Body of pancreas (tissue), 4 donors: ENCODE results near the gene RSL1D1.

Experiments
- POLR2A ChIP-seq, 3 donors: fragments of 450-650 bp; IDR thresholded peaks; one replicate each; pipeline ENCODE4 v1.6.1; 2016; ENCODE audit warnings: antibody characterized with exemption in 3 of 3, mild to moderate bottlenecking in 2 of 3
- TF ChIP-seq, protein P1 (sequence below), 7 experiments: fragments of 450-650 bp in 4 of 7; fragments of 200-600 bp in 3 of 7; sonication (generic) in 3 of 7; IDR thresholded peaks; one replicate each; pipeline ENCODE4 v1.5.1; 2016 to 2019; ENCODE audit warnings: antibody characterized with exemption in 7 of 7

GRCh38 chr16:11800382-11800718 is 51.0 kb downstream of the RSL1D1 start:
- TF ChIP-seq, protein P1, sequence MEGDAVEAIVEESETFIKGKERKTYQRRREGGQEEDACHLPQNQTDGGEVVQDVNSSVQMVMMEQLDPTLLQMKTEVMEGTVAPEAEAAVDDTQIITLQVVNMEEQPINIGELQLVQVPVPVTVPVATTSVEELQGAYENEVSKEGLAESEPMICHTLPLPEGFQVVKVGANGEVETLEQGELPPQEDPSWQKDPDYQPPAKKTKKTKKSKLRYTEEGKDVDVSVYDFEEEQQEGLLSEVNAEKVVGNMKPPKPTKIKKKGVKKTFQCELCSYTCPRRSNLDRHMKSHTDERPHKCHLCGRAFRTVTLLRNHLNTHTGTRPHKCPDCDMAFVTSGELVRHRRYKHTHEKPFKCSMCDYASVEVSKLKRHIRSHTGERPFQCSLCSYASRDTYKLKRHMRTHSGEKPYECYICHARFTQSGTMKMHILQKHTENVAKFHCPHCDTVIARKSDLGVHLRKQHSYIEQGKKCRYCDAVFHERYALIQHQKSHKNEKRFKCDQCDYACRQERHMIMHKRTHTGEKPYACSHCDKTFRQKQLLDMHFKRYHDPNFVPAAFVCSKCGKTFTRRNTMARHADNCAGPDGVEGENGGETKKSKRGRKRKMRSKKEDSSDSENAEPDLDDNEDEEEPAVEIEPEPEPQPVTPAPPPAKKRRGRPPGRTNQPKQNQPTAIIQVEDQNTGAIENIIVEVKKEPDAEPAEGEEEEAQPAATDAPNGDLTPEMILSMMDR (IDR thresholded peaks at IDR 0.05): no peak
- TF ChIP-seq POLR2A (IDR thresholded peaks at IDR 0.05): no peak
